Stimulated activated memory B cell treated with anti-CD40 and anti-IgM and Interleukin-4, amounts not matched to agents 10 μg/mL and 1 μg/mL and 100 μg/mL, for 72 hours (primary cell): ENCODE measurements around the gene GSG1L.
A peak's percentile ranks its signal among the peaks of the same experiment; 100 is the strongest.

Experiments used
- ATAC-seq: fragments of 150-1000 bp; cut with Tn5 transposase; 2 replicates; pipeline ENCODE4 v1.10.0; 2021
- H3K27ac Mint-ChIP-seq: one replicate; pipeline ENCODE4 v1.8.0; 2022; ENCODE audit warnings: mild to moderate bottlenecking, mixed read lengths
- H3K27me3 Mint-ChIP-seq: one replicate; pipeline ENCODE4 v1.8.0; 2022; ENCODE audit warnings: mixed read lengths
- H3K36me3 Mint-ChIP-seq: one replicate; pipeline ENCODE4 v1.8.0; 2022; ENCODE audit warnings: mixed read lengths
- H3K4me1 Mint-ChIP-seq: one replicate; pipeline ENCODE4 v1.8.0; 2022; ENCODE audit warnings: mixed read lengths
- H3K4me3 Mint-ChIP-seq: one replicate; pipeline ENCODE4 v1.8.0; 2022; ENCODE audit warnings: mild to moderate bottlenecking, moderate library complexity, mixed read lengths
- H3K9me3 Mint-ChIP-seq: one replicate; pipeline ENCODE4 v1.8.0; 2022; ENCODE audit warnings: mixed read lengths

The GSG1L gene

GRCh38 chr16:27803775-27804549 is 259.6 kb downstream of the GSG1L start:
- ATAC-seq, result no peak
- H3K27ac Mint-ChIP-seq, result no peak overlapping the region
- no peaks in the 10 kb centered on the region for H3K36me3 Mint-ChIP-seq
- H3K9me3 Mint-ChIP-seq, result no peaks in the 10 kb centered on the region
- H3K27me3 Mint-ChIP-seq, result peaks cover 39% of the 10 kb centered on the region
- H3K4me1 Mint-ChIP-seq, result no peaks in the 10 kb centered on the region
- H3K4me3 Mint-ChIP-seq, result no peak overlapping the region

- H3K4me3 Mint-ChIP-seq, result no peak overlapping the region
- no peak overlapping the region for H3K27ac Mint-ChIP-seq
- H3K9me3 Mint-ChIP-seq, result no peaks in the 10 kb centered on the region
- no peaks in the 10 kb centered on the region for H3K4me1 Mint-ChIP-seq
- no peaks in the 10 kb centered on the region for H3K36me3 Mint-ChIP-seq
- H3K27me3 Mint-ChIP-seq, result peaks cover 39% of the 10 kb centered on the region
- no peak for ATAC-seq
These were observed 260.7 kb downstream of the GSG1L start for GRCh38 chr16:27802664-27803439.

- H3K27ac Mint-ChIP-seq, result no peak overlapping the region
- no peak for ATAC-seq
- no peaks in the 10 kb centered on the region for H3K9me3 Mint-ChIP-seq
- H3K4me1 Mint-ChIP-seq, result no peaks in the 10 kb centered on the region
- peaks cover 39% of the 10 kb centered on the region for H3K27me3 Mint-ChIP-seq
- no peaks in the 10 kb centered on the region for H3K36me3 Mint-ChIP-seq
- H3K4me3 Mint-ChIP-seq, result no peak overlapping the region
These were observed 262.1 kb downstream of the GSG1L start for GRCh38 chr16:27801289-27801945.

- ATAC-seq, result no peak
- no peak overlapping the region for H3K27ac Mint-ChIP-seq
- H3K4me3 Mint-ChIP-seq, result no peak overlapping the region
- H3K9me3 Mint-ChIP-seq, result no peaks in the 10 kb centered on the region
- H3K36me3 Mint-ChIP-seq, result no peaks in the 10 kb centered on the region
- peaks cover 35% of the 10 kb centered on the region for H3K27me3 Mint-ChIP-seq
- no peaks in the 10 kb centered on the region for H3K4me1 Mint-ChIP-seq
These were observed 262.7 kb downstream of the GSG1L start for GRCh38 chr16:27800817-27801216.

- H3K4me1 Mint-ChIP-seq, result no peaks in the 10 kb centered on the region
- H3K27me3 Mint-ChIP-seq, result peaks cover 43% of the 10 kb centered on the region
- no peak for ATAC-seq
- H3K27ac Mint-ChIP-seq, result no peak overlapping the region
- H3K36me3 Mint-ChIP-seq, result no peaks in the 10 kb centered on the region
- H3K4me3 Mint-ChIP-seq, result no peak overlapping the region
- no peaks in the 10 kb centered on the region for H3K9me3 Mint-ChIP-seq
These were observed 263.6 kb downstream of the GSG1L start for GRCh38 chr16:27799896-27800295.

GRCh38 chr16:27798241-27798640 is 265.3 kb downstream of the GSG1L start:
- Mint-ChIP-seq H3K4me1 (no peaks in the 10 kb centered on the region), H3K9me3 (no peaks in the 10 kb centered on the region), H3K27ac (no peak overlapping the region), H3K36me3 (no peaks in the 10 kb centered on the region), H3K27me3 (peaks cover 30% of the 10 kb centered on the region), H3K4me3 (no peak overlapping the region)
- ATAC-seq, result no peak

GRCh38 chr16:27795992-27796614 is 267.4 kb downstream of the GSG1L start:
- no peaks in the 10 kb centered on the region for H3K36me3 Mint-ChIP-seq
- no peaks in the 10 kb centered on the region for H3K4me1 Mint-ChIP-seq
- no peak for ATAC-seq
- no peak overlapping the region for H3K27ac Mint-ChIP-seq
- H3K27me3 Mint-ChIP-seq, result peaks cover 14% of the 10 kb centered on the region
- no peak overlapping the region for H3K4me3 Mint-ChIP-seq
- no peaks in the 10 kb centered on the region for H3K9me3 Mint-ChIP-seq

GRCh38 chr16:27793249-27793622 is 270.3 kb downstream of the GSG1L start:
- H3K4me3 Mint-ChIP-seq, result no peak overlapping the region
- no peak overlapping the region for H3K27ac Mint-ChIP-seq
- no peaks in the 10 kb centered on the region for H3K9me3 Mint-ChIP-seq
- ATAC-seq, result no peak
- H3K36me3 Mint-ChIP-seq, result no peaks in the 10 kb centered on the region
- no peaks in the 10 kb centered on the region for H3K4me1 Mint-ChIP-seq
- peaks cover 14% of the 10 kb centered on the region for H3K27me3 Mint-ChIP-seq

- peaks cover 14% of the 10 kb centered on the region for H3K27me3 Mint-ChIP-seq
- H3K9me3 Mint-ChIP-seq, result no peaks in the 10 kb centered on the region
- no peak overlapping the region for H3K27ac Mint-ChIP-seq
- ATAC-seq, result no peak
- no peaks in the 10 kb centered on the region for H3K36me3 Mint-ChIP-seq
- H3K4me3 Mint-ChIP-seq, result no peak overlapping the region
- no peaks in the 10 kb centered on the region for H3K4me1 Mint-ChIP-seq
These were observed 270.8 kb downstream of the GSG1L start for GRCh38 chr16:27792486-27793248.

- Mint-ChIP-seq H3K27me3 (peaks cover 14% of the 10 kb centered on the region), H3K4me1 (no peaks in the 10 kb centered on the region), H3K9me3 (no peaks in the 10 kb centered on the region), H3K4me3 (no peak overlapping the region), H3K36me3 (no peaks in the 10 kb centered on the region), H3K27ac (no peak overlapping the region)
- peak; percentile 9 for ATAC-seq
These were observed 272.2 kb downstream of the GSG1L start for GRCh38 chr16:27791404-27791719.

- Mint-ChIP-seq H3K36me3 (no peaks in the 10 kb centered on the region), H3K27ac (no peak overlapping the region), H3K4me3 (no peak overlapping the region), H3K4me1 (no peaks in the 10 kb centered on the region), H3K9me3 (no peaks in the 10 kb centered on the region), H3K27me3 (peaks cover 11% of the 10 kb centered on the region)
- ATAC-seq, result peak; percentile 31
These were observed 272.7 kb downstream of the GSG1L start for GRCh38 chr16:27790546-27791403.

GRCh38 chr16:27789595-27790241 is 273.8 kb downstream of the GSG1L start:
- no peak for ATAC-seq
- no peaks in the 10 kb centered on the region for H3K36me3 Mint-ChIP-seq

GRCh38 chr16:27789150-27789549 is 274.4 kb downstream of the GSG1L start:
- Mint-ChIP-seq H3K4me3 (no peak overlapping the region), H3K36me3 (no peaks in the 10 kb centered on the region), H3K9me3 (no peaks in the 10 kb centered on the region), H3K4me1 (no peaks in the 10 kb centered on the region), H3K27ac (no peak overlapping the region), H3K27me3 (no peaks in the 10 kb centered on the region)
- no peak for ATAC-seq

More at GRCh38 chr16:27789595-27790241, 273.8 kb downstream of the GSG1L start:
- Mint-ChIP-seq H3K9me3 (no peaks in the 10 kb centered on the region), H3K27ac (no peak overlapping the region), H3K4me1 (no peaks in the 10 kb centered on the region), H3K4me3 (no peak overlapping the region), H3K27me3 (peaks cover under 1% of the 10 kb centered on the region)

GRCh38 chr16:27787665-27788064 is 275.8 kb downstream of the GSG1L start:
- Mint-ChIP-seq H3K27me3 (no peaks in the 10 kb centered on the region), H3K27ac (no peak overlapping the region), H3K36me3 (no peaks in the 10 kb centered on the region), H3K4me1 (no peaks in the 10 kb centered on the region), H3K9me3 (no peaks in the 10 kb centered on the region), H3K4me3 (no peak overlapping the region)
- ATAC-seq, result no peak
